Caco-2 (cell line): Measurements from ENCODE around the gene NUDCD3. TPM values are rescaled to one million over a fixed set of nuclear protein-coding genes. Genes with fewer than 3 reads are reported as not detected.

Experiments used
- BruUV-seq: library from RNA; stranded (reverse); fragments of 400-500 nt; replicated peaks from 2 replicates; lab custom pipeline; 2021; lab: Mats Ljungman, UMichigan
- CTCF ChIA-PET: fragments of 300-600 bp; sonication (Branson Sonifier 250); formaldehyde crosslinking; loops from one replicate; lab custom pipeline; 2022; ENCODE audit warnings: antibody characterized with exemption; lab: Charles Lee
- POLR2A ChIA-PET: fragments of 300-600 bp; sonication (Branson Sonifier 250); formaldehyde crosslinking; loops from one replicate; lab custom pipeline; 2022; ENCODE audit warnings: antibody characterized with exemption; lab: Charles Lee
- DNase-seq, 2 experiments: peaks; one replicate each; pipeline versions ENCODE4 v3.0.0 to v3.0.0-alpha.2; 2020 to 2022
- H3K27me3 ChIP-seq: replicated peaks from 2 replicates; pipeline ENCODE4 v1.6.0; 2011; ENCODE audit warnings: low read length; ENCODE audit not compliant: control insufficient read depth, insufficient read depth
- H3K36me3 ChIP-seq: 2 replicates; pipeline ENCODE4 v1.5.1; 2011; ENCODE audit warnings: low read length; ENCODE audit not compliant: control insufficient read depth, insufficient read depth
- H3K4me1 ChIP-seq: fragments of 250-450 bp; sonication (Bioruptor Pico); 2 replicates; pipeline ENCODE4 v1.5.1; 2020; ENCODE audit warnings: mild to moderate bottlenecking
- H3K4me3 ChIP-seq: 2 replicates; pipeline ENCODE4 v1.5.1; 2011; ENCODE audit warnings: low read depth, mild to moderate bottlenecking, control low read depth, low read length
- H3K9me3 ChIP-seq: fragments of 250-450 bp; sonication (Bioruptor Pico); 2 replicates; pipeline ENCODE4 v1.5.1; 2020; ENCODE audit warnings: mild to moderate bottlenecking, moderate library complexity
- H3K27ac Mint-ChIP-seq: one replicate; pipeline ENCODE4 v1.8.0; 2022; ENCODE audit warnings: mixed read lengths; ENCODE audit not compliant: unreplicated experiment
- H3K27me3 Mint-ChIP-seq: one replicate; pipeline ENCODE4 v1.8.0; 2022; ENCODE audit warnings: mixed read lengths; ENCODE audit not compliant: insufficient read depth, unreplicated experiment
- H3K36me3 Mint-ChIP-seq: one replicate; pipeline ENCODE4 v1.8.0; 2022; ENCODE audit warnings: mild to moderate bottlenecking, mixed read lengths; ENCODE audit not compliant: insufficient read depth, unreplicated experiment
- H3K4me1 Mint-ChIP-seq: one replicate; pipeline ENCODE4 v1.8.0; 2022; ENCODE audit warnings: low read depth, mixed read lengths; ENCODE audit not compliant: unreplicated experiment
- H3K4me3 Mint-ChIP-seq: one replicate; pipeline ENCODE4 v1.8.0; 2022; ENCODE audit warnings: mild to moderate bottlenecking, moderate library complexity, mixed read lengths; ENCODE audit not compliant: unreplicated experiment
- H3K9me3 Mint-ChIP-seq: one replicate; pipeline ENCODE4 v1.8.0; 2022; ENCODE audit warnings: mixed read lengths; ENCODE audit not compliant: unreplicated experiment
- CTCF ChIP-seq, 2 experiments: fragments of 200-600 bp in 1 of 2; IDR thresholded peaks; 1 replicate in 1 of 2; 2 replicates in 1 of 2; pipeline versions ENCODE4 v1.5.1 to v1.8.0; 2011 to 2022; ENCODE audit warnings: antibody characterized with exemption in 1 of 2, control low read depth in 1 of 2, inconsistent platforms in 1 of 2, low read depth in 1 of 2, low read length in 1 of 2, mild to moderate bottlenecking in 1 of 2, moderate library complexity in 1 of 2; ENCODE audit not compliant: insufficient read depth in 1 of 2, severe bottlenecking in 1 of 2, unreplicated experiment in 1 of 2
- intact Hi-C: fragments of 100-400 bp; cut with micrococcal nuclease; formaldehyde crosslinking; loops from one replicate; pipeline ENCODE4 v1.10.0; 2022; ENCODE audit not compliant: unreplicated experiment
- total RNA-seq: library from RNA; stranded (reverse); gene quantifications from 2 replicates; pipeline ENCODE4 v1.2.3, GENCODE V29; 2022

NUDCD3 gene
- total RNA-seq, 1 experiment from 2014 or later, result 116 TPM

- no peaks in the 10 kb centered on the region for H3K4me1 Mint-ChIP-seq
- Histone ChIP-seq H3K9me3 (peaks cover 8% of the 10 kb centered on the region; the same call in 1 of the 2 replicates), H3K4me1 (no peaks in the 10 kb centered on the region), H3K27me3 (no peaks in the 10 kb centered on the region), H3K4me3 (no peak overlapping the region), H3K36me3 (no peaks in the 10 kb centered on the region)
- no peak overlapping the region for H3K27ac Mint-ChIP-seq
- no peak for DNase-seq
- intact Hi-C loops, result loop anchor here (5.0 kb wide), 1 partner anchor 130 kb away; no protein-coding TSS in a partner anchor
- BruUV-seq, result no TSS peak
- CTCF ChIA-PET, result no interaction called here
- H3K4me3 Mint-ChIP-seq, result no peak overlapping the region
- peaks cover 16% of the 10 kb centered on the region for H3K27me3 Mint-ChIP-seq
- peaks cover 5% of the 10 kb centered on the region for H3K36me3 Mint-ChIP-seq
- no peak for TF ChIP-seq CTCF (IDR thresholded peaks at IDR 0.05; ENCODE audit: insufficient read depth in 1 of 2, low read depth in 1 of 2, low read length in 1 of 2, severe bottlenecking in 1 of 2, unreplicated experiment in 1 of 2)
- H3K9me3 Mint-ChIP-seq, result peaks cover 5% of the 10 kb centered on the region
- POLR2A ChIA-PET, result no interaction called here
Observed at GRCh38 chr7:44372560-44373417, 117.7 kb downstream of the NUDCD3 start.

- TF ChIP-seq CTCF (IDR thresholded peaks at IDR 0.05; ENCODE audit: insufficient read depth in 1 of 2, low read depth in 1 of 2, low read length in 1 of 2, severe bottlenecking in 1 of 2, unreplicated experiment in 1 of 2), result no peak
- ChIA-PET CTCF (no interaction called here), POLR2A (no interaction called here)
- H3K4me3 Mint-ChIP-seq, result no peak overlapping the region
- no peaks in the 10 kb centered on the region for H3K36me3 ChIP-seq
- no peak for DNase-seq
- H3K4me3 ChIP-seq, result no peak overlapping the region
- H3K27me3 Mint-ChIP-seq, result peaks cover 10% of the 10 kb centered on the region
- BruUV-seq, result no TSS peak
- H3K9me3 Mint-ChIP-seq, result peaks cover 5% of the 10 kb centered on the region
- no peaks in the 10 kb centered on the region for H3K4me1 ChIP-seq
- no peaks in the 10 kb centered on the region for H3K27me3 ChIP-seq
- H3K9me3 ChIP-seq, result peaks cover 8% of the 10 kb centered on the region; the same call in 1 of the 2 replicates
- intact Hi-C loops, result no loop called here
- H3K27ac Mint-ChIP-seq, result no peak overlapping the region
- no peaks in the 10 kb centered on the region for H3K4me1 Mint-ChIP-seq
- H3K36me3 Mint-ChIP-seq, result no peaks in the 10 kb centered on the region
Observed at GRCh38 chr7:44368885-44369284, 121.6 kb downstream of the NUDCD3 start.

GRCh38 chr7:44368455-44368854 lies 122.0 kb downstream of the NUDCD3 start:
- Histone ChIP-seq H3K9me3 (peaks cover 8% of the 10 kb centered on the region; the same call in 1 of the 2 replicates), H3K27me3 (no peaks in the 10 kb centered on the region), H3K4me3 (no peak overlapping the region), H3K4me1 (no peaks in the 10 kb centered on the region), H3K36me3 (no peaks in the 10 kb centered on the region)
- no peak for DNase-seq
- BruUV-seq, result no TSS peak
- ChIA-PET POLR2A (no interaction called here), CTCF (no interaction called here)
- intact Hi-C loops, result no loop called here
- Mint-ChIP-seq H3K9me3 (peaks cover 5% of the 10 kb centered on the region), H3K4me1 (no peaks in the 10 kb centered on the region), H3K36me3 (no peaks in the 10 kb centered on the region), H3K27me3 (peaks cover 10% of the 10 kb centered on the region), H3K27ac (no peak overlapping the region), H3K4me3 (no peak overlapping the region)
- TF ChIP-seq CTCF (IDR thresholded peaks at IDR 0.05; ENCODE audit: insufficient read depth in 1 of 2, low read depth in 1 of 2, low read length in 1 of 2, severe bottlenecking in 1 of 2, unreplicated experiment in 1 of 2), result no peak
